ENCODE data around the gene KLK4. TPM values are rescaled to one million over a fixed set of nuclear protein-coding genes. Genes with fewer than 3 reads are reported as not detected.

KLK4 gene
- total RNA-seq, 1 donor from 2014 or later: not detected

GRCh38 chr19:50906217-50906616 lies 5.0 kb downstream of the KLK4 start:
- Mint-ChIP-seq H3K4me3 (no peak overlapping the region), H3K36me3 (ENCODE audit: low read depth) (no peaks in the 10 kb centered on the region), H3K27ac (ENCODE audit: unreplicated experiment) (peak overlapping the region; percentile 27), H3K27me3 (ENCODE audit: low read depth) (peaks cover 28% of the 10 kb centered on the region), H3K4me1 (peaks cover 4% of the 10 kb centered on the region), H3K9me3 (no peaks in the 10 kb centered on the region)
- peak; percentile 46 for DNase-seq (ENCODE audit: low read depth, low spot score)
- TF ChIP-seq CTCF (conservative IDR thresholded peaks at IDR 0.05): peak; percentile 55

GRCh38 chr19:50902640-50903039 lies 8.6 kb downstream of the KLK4 start:
- peaks cover 55% of the 10 kb centered on the region for H3K27me3 Mint-ChIP-seq (ENCODE audit: low read depth)

DNA sequence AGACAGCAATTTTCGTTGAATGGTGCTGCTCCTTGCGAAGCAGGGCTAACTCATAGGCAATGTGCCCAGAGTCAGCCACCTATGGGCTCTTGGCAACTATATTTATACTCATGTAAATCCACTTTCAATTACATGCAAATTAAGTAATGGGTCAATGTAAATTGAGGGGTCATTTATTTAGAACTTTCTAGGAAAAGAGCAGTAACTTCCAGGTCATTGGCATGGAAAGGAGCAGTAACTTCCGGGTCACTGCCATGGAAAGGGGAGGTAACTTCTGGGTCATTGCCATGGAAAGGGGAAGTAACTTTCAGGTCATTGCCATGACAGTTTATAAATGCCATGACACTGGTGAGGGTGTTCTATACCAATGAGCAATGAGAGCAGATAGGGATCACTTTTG lies 11.6 kb downstream of the KLK4 start:
- no peak overlapping the region for H3K4me3 Mint-ChIP-seq
- DNase-seq (ENCODE audit: low read depth, low spot score): no peak
- no peak overlapping the region for H3K27ac Mint-ChIP-seq (ENCODE audit: unreplicated experiment)
- peaks cover 67% of the 10 kb centered on the region for H3K27me3 Mint-ChIP-seq (ENCODE audit: low read depth)
- no peaks in the 10 kb centered on the region for H3K9me3 Mint-ChIP-seq
- H3K36me3 Mint-ChIP-seq (ENCODE audit: low read depth): no peaks in the 10 kb centered on the region
- TF ChIP-seq CTCF (conservative IDR thresholded peaks at IDR 0.05): no peak
- H3K4me1 Mint-ChIP-seq: no peaks in the 10 kb centered on the region

More at GRCh38 chr19:50902640-50903039, 8.6 kb downstream of the KLK4 start:
- Mint-ChIP-seq H3K27ac (ENCODE audit: unreplicated experiment) (no peak overlapping the region), H3K36me3 (ENCODE audit: low read depth) (no peaks in the 10 kb centered on the region), H3K4me3 (no peak overlapping the region), H3K4me1 (no peaks in the 10 kb centered on the region), H3K9me3 (no peaks in the 10 kb centered on the region)
- no peak for DNase-seq (ENCODE audit: low read depth, low spot score)
- no peak for TF ChIP-seq CTCF (conservative IDR thresholded peaks at IDR 0.05)

- no peaks in the 10 kb centered on the region for H3K36me3 Mint-ChIP-seq (ENCODE audit: low read depth)
- no peak for DNase-seq (ENCODE audit: low read depth, low spot score)
- H3K4me1 Mint-ChIP-seq: no peaks in the 10 kb centered on the region
- no peak for TF ChIP-seq CTCF (conservative IDR thresholded peaks at IDR 0.05)
- no peak overlapping the region for H3K4me3 Mint-ChIP-seq
- H3K27ac Mint-ChIP-seq (ENCODE audit: unreplicated experiment): no peak overlapping the region
- peaks cover 75% of the 10 kb centered on the region for H3K27me3 Mint-ChIP-seq (ENCODE audit: low read depth)
- no peaks in the 10 kb centered on the region for H3K9me3 Mint-ChIP-seq
Measured at GRCh38 chr19:50898018-50898417, 13.2 kb downstream of the KLK4 start.

DNA sequence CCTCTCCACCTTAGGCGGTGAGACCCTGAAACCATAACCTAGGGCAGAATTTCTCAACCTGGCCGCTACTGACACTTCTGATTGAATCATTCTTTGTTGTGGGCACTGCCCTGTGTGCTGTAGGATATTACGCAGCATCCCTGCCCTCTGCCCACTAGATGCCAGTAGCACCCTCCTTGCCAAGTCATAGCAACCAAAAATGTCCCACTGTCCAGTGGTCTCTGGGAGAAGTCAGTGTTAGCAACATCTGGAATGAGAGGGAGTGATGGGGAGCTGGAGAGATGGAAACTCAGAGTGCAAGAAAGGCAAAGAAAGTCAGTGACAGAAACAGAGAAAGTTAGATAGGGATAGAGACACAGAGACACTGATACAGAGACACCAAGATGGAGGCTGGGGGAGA lies 13.6 kb downstream of the KLK4 start:
- no peak for DNase-seq (ENCODE audit: low read depth, low spot score)
- no peak overlapping the region for H3K27ac Mint-ChIP-seq (ENCODE audit: unreplicated experiment)
- H3K36me3 Mint-ChIP-seq (ENCODE audit: low read depth): no peaks in the 10 kb centered on the region
- H3K4me3 Mint-ChIP-seq: no peak overlapping the region
- TF ChIP-seq CTCF (conservative IDR thresholded peaks at IDR 0.05): no peak
- H3K9me3 Mint-ChIP-seq: no peaks in the 10 kb centered on the region
- H3K4me1 Mint-ChIP-seq: no peaks in the 10 kb centered on the region
- H3K27me3 Mint-ChIP-seq (ENCODE audit: low read depth): peaks cover 75% of the 10 kb centered on the region

DNA sequence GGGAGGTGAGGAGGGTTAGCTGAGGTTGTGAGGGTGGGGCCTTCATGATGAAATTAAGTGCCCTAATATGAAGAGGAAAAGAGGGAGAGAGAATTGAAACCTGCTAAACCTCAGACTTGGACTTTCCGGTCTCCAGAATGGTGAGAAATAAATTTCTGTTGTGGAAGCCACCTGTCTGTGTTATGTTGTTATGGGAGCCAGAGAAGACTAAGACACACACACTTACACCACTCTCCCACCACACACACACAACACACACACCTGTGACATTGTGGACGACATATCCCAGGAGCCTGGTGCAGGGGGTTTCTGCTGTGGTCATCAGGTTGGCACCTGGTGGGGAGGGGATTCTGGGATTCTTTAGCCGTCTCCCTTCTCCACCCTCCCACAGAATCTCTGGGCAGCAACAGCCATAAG lies 14.0 kb downstream of the KLK4 start:
- Mint-ChIP-seq H3K27me3 (ENCODE audit: low read depth) (peaks cover 75% of the 10 kb centered on the region), H3K36me3 (ENCODE audit: low read depth) (no peaks in the 10 kb centered on the region), H3K27ac (ENCODE audit: unreplicated experiment) (no peak overlapping the region), H3K4me1 (no peaks in the 10 kb centered on the region), H3K9me3 (no peaks in the 10 kb centered on the region), H3K4me3 (no peak overlapping the region)
- no peak for TF ChIP-seq CTCF (conservative IDR thresholded peaks at IDR 0.05)
- no peak for DNase-seq (ENCODE audit: low read depth, low spot score)

All from neural crest cell (in vitro differentiated cells).